Activated T-cell treated with anti-CD3 and anti-CD28 coated beads for 4 hours (primary cell): ENCODE results near the gene ITIH4.

Source experiments
- DNase-seq: peaks from one replicate; pipeline ENCODE4 v3.0.0-alpha.2; 2020

Gene ITIH4

DNA sequence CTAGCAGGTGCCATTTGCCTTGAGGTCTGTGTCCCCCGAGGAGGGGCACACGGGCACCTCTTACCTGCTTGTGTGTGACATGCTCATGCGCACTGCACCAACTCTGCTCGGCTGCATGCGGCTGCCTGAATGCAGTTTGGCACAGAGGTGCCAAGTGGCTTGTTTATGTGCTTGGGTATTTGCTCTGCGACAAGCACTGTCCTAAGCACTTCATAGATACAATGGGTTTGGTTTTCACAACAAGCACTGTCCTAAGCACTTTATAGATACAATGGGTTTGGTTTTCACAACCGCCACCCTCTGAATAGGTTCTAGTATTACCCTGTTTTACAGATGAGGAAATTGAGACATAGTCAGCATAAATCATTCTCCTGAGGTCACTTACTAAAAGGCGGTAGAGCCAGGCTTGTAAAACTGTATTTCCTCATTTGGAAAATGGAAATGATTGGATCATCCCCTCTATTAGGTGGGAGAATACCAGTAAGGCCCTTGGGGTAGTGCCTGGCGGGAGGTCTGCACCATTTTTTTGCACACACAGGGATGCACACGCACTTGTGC lies 487 bp downstream of the ITIH4 start:
- DNase-seq: no peak

DNA sequence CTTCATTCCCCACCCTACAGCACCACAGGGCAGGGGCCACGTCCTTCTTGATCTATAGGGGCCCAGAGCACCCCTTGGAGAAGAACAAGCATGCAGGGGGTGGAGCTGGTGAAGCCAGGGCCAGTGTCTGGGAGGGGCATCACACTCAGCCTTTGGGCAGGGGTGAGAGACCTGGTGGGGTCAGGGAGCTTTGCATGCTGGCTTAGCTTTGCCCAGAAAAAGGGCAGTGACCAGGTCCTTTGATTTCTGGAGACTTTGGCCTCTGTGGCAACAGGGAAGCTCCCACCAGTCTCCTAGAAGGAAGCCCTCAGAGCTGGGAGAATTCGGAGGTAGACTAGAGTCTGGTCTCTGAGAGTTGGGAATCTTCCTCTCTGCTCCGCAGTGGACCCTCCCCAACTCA lies 990 bp downstream of the ITIH4 start:
- no peak for DNase-seq

DNA sequence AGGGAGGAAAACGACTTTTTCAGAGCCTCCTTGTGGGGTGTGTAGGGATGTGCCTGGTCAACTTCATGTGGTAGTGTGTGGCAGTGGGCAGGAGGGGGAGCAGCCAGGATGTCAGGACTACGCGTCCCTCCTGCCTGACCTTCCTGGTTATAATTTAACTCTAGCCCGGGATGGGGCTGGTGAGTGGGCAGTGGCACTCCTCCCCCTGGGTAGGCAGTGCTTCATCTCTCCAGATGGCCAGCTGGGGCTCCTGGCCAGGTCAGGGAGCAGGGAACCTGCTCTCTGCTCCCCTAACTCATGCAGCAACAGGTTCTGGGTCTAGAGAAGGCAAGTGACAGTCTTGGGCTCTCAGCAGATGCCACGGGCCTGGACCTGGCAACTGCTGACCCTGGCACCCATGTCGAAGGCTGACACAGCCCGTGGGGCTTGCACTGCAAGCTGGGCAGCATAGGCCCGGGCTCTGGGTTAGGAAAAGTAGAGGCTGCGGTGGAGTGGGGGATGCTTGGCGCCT lies 2.6 kb downstream of the ITIH4 start:
- DNase-seq: no peak

DNA sequence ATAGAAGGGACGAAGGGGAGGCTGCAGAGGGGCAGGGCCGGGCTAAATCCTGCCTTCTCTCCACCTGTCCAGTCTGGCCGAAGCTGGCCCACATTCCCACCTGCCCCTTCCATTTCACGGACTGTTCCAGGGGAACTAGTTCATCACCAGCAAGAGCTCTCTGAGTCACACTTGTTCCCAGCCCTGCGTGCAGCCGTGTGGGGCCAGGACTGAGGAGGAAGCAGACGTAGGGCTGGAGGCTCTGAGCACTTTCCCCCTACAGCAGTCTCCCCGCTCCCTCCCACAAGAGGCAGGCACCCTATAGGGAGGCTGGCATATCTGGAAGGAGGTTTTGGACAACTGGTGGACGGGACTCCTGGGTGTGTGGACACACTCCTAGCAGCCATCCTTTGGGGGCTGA lies 3.0 kb downstream of the ITIH4 start:
- no peak for DNase-seq

DNA sequence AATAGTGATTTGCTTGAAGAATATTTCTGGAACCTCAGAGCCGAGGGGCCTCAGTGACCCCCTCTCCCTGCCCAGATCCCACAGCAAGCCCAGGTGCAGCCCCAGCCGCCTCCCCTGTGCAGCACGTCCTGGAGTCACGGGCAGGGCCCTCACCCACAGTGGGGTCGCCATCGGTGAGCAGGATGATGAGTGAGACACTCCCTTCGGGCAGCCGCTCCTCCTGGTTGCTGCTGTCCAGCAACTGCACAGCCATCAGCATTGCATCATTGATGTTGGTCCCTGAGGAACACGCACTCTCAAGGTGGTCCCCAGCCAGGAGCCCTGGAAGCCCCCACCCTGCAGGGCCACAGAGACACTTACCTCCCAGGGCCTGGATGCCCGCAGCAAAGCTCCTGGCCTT lies 6.4 kb downstream of the ITIH4 start:
- DNase-seq: no peak

DNA sequence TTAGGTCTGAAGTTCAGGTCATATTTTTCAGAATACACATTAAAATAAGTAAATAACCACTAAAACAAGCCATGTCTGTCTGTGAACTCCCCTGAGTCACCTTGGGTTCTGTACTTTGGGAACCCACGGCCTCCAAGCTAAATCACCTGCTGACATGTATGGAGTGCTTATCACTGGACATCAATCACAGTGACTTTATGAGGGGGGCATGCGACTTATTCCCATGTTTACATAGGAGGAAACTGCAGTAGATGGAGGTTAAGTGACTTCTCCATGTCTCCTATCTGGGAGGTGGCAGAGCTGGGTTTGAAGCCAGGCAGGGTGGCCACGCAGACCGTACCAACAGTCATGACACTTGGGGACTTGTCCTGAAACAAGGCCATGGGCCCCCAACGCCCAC lies 8.1 kb downstream of the ITIH4 start:
- DNase-seq: no peak

DNA sequence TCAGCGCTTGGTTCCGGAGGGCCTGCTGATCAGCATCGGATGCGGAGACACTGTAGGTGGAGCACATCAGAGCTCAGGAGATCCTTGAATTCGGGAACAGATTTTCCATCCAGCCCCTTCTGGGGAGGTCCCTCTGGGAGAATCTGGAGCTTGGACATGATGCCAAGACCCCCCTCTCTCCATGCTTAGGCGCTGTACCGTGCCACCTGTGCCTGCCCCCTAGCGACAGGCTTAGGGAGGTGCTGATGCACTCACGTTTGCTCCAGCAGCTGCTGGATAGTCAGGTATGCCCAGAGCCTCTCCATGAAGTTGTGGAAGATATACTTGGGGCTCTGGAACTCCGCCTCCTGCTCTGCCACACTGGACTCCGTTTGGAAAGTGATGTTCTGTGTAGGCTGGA lies 9.7 kb downstream of the ITIH4 start:
- no peak for DNase-seq

DNA sequence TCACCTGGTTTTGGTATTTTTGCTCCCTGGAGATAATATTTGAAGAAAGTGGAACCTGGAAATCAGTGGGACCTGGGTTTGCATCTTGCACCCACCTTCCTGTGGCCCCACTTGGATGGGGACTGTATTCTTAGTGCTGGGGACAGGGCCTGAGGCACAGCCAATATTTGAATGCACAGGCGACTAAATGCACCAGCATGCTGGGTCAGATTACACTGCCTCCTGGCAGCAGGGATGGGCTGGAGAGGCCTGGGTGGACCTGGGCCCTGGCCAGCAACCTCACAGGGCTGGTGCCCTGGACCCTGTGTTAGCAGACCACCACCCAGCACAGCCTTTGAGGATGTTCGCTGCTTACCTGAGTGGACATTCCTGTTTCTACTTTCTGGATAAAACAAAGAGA lies 10.5 kb downstream of the ITIH4 start:
- no peak for DNase-seq

DNA sequence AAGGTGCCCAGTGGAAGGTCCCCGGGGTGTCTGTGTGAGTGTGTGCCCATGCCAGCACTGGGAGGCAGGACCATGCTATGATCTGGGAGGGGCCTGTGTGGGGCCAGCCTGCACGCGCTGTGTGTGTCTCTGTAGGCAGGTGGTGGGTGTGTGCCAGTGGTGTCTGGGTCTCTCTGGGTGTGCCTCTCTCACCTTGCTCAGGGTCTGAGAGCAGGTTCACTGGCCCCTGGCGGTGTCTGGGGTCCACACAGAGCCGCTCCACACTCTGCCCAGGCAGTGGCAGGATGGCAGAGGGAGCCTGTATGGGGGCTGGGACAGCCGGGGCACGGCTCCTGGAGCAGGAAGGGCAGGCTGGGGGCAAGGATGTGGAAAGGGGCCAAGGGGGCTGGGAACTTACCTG lies 12.6 kb downstream of the ITIH4 start:
- no peak for DNase-seq

DNA sequence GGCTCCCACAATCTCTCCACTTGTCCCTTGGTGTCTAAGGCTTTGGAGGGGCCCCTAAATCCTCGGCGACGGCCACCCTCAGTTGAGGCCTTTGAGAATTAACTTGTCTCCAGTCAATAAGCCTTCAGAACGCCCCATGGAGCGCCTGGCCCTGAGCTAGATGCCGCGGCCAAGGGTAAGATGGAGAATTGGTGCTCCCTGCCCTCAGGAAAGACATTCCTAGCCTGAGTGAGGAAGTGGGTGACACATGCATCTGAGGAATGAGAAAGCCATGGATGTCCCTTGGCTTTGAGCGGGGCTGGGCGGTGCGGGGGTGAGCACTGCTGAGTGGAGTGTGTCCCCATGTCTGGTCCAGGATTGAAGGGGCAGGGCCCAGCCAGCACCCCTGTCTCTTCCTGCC lies 13.3 kb downstream of the ITIH4 start:
- no peak for DNase-seq

DNA sequence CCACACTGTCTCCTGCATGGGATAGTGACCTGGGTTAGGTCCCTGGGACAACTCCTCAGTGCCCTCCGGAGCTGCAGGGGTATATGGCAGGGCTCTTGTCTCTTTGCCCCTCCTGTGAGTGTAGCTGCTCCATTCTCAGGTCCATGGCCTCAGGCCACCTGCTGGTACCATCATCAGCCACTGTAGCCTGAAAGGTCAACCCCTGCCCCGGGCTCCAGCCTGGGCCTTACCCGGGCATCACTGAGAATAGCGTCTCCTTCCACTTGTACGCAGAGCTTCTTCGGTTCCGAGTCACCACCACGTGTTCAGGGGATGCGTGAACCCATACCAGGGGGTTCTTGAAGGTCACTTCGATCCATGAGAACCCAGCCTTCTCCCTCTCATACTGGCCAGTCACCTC lies 13.8 kb downstream of the ITIH4 start:
- no peak for DNase-seq

DNA sequence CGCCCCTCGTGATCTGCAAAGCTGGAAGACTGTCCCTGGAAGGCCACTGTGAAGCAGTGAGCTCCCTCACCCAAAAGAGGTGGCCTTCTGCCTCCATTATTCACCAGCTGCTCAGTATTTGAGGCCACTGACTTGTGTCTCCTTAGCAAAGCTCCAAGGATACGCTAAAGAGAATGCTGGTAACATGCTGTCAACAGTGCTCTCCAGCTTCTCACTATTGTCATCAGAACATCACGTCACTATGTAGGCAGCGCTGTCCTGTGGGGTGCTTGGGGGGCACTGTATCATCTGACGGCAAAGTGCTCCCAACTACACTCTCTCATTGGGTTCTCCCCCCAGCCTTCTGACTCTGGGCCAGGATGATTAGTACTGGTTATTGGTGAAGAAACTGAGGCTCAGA lies 14.3 kb downstream of the ITIH4 start:
- no peak for DNase-seq

DNA sequence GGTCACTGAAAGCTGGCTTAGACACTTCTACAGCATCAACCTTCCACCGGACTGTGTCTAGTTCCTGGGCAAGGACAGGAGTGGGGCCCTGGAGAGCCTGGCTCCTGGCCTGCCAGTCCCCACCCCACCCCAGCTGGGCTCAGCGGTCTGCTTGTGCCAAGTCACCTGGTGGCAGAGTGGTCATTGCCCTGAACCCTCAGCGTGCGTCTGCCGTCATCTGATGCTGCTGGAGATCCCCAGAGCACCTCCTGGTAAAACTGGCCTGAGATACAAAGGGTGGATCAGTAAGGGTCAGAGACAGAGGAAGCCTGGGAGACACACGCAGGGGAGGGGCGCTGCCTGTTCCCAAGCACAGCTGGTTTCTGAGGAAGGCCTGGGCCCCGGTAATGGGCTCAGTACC lies 16.7 kb downstream of the ITIH4 start:
- no peak for DNase-seq

DNA sequence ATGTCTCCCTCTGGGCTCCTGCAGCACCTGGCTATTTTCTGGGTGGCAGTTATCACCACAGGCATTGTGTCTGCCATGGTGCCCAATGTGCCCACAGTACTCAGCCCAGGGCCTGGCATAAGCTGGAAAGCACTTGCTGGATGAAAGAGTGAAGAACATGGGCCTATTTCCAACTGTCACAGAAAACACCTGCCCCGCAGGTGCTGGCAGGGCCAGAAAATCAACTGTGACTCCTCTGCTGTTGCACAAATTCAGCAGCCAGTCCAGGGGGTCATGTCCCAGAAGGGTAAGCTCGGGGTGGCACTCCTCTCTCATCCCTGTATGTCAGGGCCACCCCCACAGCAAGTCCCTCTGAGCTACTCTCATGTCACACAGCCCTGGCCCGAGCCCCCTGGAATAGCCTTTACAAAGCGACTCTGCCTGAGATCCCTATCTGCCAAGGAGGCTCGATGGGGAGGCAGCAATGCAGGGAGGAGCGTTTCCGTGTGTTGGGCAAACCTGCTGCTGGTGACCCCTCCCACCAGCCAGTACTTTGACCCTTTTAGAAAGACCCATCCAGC lies 18.9 kb downstream of the ITIH4 start:
- no peak for DNase-seq

DNA sequence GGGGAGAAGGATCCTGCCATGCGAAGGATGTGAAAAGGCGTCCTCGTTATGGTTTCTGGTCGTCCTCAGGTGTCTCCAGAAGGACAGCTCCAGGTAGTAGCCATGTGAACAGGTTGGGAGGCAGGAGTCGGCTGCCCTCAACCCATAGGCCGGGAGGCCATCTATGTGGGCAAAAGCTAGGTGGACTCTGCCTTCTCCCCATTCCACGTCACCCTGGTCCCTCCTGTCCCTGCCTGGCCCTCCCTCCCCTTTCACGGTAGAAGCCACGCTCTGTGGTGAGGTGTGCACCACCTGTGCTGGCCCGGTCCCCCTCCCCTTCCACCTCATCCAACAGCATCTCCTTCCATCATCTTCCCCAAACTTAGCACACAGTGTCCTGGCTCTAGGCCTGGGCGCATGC lies 19.5 kb downstream of the ITIH4 start:
- no peak for DNase-seq

DNA sequence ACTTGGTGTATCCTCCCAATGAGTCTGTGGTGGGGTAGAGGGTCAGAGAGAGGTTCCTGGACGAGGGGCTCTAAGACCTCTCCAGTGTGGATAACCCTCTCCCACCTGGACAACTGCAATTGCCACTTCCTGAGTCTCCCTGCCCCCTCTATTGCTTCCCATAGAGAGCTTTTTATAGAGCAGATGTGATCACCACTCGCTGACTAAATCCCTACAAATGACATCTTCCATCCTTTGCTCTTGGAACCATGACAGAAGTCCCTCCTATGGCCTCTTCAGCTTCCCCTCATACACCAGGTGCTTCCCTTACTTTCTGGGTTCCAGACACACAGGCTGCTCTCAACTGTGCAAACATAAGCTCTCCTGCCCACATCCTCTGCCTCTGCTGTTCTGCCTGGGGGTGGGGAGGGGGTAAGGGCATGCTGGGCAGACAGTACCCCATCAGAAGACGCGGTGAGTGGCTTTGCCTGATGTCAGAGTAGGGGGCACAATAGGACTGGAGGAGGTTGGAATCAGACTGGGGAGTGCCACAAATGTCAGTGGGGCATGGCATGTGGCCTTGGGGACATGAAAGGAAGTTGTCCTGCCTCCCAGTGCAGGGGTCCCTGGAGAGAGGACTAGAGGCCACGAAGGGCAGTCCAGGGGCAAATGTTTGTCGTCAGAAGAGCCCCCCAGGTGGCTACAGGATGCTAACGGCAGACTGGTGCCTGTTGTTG lies 20.7 kb downstream of the ITIH4 start:
- no peak for DNase-seq

DNA sequence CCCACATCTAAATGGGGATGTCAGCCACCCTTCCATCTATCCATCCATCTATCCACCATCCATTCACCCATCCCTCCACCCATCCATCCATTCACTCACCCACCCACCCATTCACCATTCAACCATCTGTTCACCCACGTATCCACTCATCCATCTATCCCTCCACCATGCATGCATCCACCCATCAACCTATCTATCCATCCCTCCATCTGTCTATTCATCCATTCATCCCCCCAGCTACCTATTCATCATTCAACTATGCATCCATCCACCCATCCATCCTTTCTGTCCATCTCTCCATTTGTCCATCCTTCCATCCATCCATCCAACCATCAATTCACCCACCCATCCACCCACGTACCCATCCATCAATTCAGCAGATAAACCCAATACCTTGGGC lies 21.3 kb downstream of the ITIH4 start:
- DNase-seq: no peak

DNA sequence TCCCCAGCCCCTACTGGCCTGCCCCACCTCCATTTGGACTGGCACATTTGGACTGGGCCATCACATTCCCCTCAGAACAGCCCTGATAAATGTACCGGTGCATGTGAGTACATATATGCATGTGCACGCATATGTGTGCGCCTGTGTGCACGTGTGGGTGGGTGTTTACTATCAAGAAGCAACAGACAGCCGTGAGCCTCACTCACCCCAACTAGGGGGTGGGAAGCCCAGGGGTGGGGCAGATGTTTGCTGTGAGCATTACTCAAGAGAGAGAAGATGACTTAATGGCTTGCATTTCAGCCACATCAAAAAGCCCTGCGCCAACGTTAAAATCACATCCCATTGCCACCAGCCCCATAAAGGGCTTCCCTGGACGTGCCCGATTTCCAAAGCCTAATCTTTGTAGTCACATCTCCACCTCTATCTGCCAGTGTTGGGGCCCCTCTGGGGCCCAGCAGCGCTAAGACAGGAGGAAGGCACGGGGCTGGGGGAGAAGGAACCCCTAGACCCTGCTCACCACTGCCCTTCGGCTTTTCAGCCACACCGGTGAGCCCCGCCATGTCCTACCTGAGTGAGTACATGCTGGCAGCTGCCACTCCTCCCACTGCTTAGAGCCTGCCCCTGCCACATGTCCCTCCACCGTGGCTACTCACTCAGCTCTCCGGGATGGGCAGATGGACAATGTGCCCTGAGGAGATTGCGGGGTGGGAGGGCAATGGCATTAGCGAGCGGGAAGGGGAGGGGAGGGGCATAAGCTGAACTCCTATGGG lies 25.0 kb downstream of the ITIH4 start:
- no peak for DNase-seq

DNA sequence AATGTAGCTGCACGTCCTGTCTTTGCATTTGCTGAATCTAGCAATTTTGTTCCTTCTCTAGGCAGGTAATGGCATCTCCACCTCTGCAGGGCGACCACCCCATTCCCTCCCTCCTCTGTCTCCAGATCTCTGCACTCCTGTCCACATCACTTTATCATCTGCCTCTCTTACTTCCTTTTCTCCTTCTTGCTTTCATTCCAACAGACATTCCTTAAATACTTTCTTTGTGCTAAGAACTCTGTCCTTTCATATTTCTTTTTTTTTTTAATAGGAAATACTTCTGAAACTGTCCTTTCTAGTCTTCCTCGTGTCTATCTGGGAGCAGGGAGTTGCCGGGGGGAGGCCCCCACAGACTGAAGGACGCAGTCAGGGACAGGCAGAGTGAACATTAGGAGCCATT lies 28.6 kb downstream of the ITIH4 start:
- no peak for DNase-seq

DNA sequence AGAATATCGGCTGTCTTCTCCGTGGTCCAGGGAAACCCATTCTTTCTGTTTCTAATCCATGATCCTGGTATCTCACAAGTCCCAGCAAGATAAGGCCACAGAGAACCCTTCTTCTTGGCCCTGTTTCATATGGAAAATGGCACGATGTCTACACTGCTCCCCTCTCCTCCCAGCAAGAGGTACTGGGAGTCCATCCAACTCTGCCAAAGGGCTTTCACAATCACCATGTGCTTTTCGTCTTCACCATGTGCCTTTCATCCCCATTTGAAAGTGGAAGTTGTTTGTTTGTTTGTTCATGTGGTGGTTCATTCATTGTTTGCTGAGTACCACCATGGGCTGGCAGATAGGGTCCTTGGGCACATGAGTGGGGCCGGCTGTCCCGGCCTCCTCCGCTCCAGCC lies 30.4 kb downstream of the ITIH4 start:
- no peak for DNase-seq

DNA sequence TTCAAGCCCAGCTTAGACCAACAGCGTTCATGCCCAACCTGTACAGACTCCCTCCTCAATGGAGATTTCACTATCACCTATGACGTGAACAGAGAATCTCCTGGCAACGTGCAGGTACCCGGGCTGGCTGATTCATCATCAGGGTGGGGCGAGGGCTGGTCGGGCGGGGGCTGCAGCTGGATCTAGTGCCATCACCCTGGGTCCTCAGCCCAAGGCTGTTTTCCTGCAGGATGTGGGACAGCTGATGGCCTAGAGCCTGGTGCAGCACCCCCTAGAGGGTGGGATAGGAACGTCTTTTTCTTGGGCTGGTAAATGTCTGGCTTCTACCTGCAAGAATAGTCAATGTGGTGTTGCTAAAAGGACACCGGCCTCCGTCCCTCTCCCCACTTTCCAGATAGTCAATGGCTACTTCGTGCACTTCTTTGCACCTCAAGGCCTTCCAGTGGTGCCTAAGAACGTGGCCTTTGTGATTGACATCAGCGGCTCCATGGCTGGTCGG lies 31.4 kb downstream of the ITIH4 start:
- no peak for DNase-seq

DNA sequence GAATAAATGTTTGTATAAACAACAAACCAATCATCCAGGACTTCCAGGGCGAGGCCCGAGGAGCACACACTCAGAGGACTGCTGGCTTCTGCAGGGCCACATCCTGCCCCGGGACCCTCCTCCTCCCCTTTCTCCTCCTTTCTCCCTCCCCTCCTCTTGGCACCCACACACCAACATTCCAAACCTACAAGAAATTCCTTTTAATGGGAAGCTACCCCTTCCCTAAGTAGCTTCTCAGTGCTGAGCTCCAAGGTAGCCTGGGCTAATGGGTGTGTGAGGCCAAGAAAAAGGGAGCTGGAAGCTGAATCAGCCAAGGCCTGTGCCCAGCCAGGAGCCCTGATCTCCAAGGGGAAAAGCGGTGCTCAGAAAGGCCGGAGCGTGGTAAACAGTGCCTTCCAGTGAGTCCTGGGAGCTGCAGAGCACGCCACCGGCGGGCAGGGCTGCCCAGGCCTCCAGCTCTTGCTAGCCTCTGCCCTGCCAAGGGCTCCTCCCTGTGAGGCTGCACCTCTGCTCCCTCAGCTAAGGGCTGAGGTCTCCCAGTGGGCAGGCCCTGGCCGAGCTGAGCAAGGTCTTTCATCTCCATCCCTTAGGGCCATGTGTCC lies 32.0 kb downstream of the ITIH4 start:
- no peak for DNase-seq

DNA sequence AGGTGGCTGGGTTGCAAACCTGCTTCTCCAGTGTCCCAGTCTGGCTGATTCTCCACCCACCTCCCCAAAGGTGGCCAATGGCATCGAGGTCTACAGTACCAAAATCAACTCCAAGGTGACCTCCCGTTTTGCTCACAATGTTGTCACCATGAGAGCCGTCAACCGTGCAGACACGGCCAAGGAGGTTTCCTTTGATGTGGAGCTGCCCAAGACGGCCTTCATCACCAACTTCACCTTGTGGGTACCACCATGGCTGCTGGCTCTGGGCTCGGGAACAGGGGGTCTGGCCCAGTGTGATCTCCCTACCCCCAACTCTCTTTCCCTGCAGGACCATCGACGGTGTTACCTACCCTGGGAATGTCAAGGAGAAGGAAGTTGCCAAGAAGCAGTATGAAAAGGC lies 34.1 kb downstream of the ITIH4 start:
- DNase-seq: no peak
